H1 (cell line): Measurements from ENCODE around the gene SLAMF1.

Source experiments
- CBX5 ChIP-seq: fragments of 300-800, 300-1000 bp; sonication (generic); IDR thresholded peaks from 2 replicates; pipeline ENCODE4 v1.7.1; 2016; ENCODE audit warnings: antibody characterized with exemption, low read length, low read depth
- CBX8 ChIP-seq: fragments of 300-800, 300-1000 bp; sonication (generic); IDR thresholded peaks from 2 replicates; pipeline ENCODE4 v1.7.1; 2016; ENCODE audit warnings: low read depth, low read length, borderline replicate concordance
- CTCF ChIP-seq, 3 experiments: IDR thresholded peaks; 1 replicate in 2 of 3; 2 replicates in 1 of 3; pipeline versions ENCODE4 v1.5.1 to v1.6.1; 2011; ENCODE audit warnings: low read length in 3 of 3, mild to moderate bottlenecking in 3 of 3, inconsistent platforms in 2 of 3, low read depth in 1 of 3, moderate library complexity in 1 of 3; ENCODE audit not compliant: insufficient read depth in 1 of 3; ENCODE audit errors: control extremely low read depth in 1 of 3
- POLR2A ChIP-seq, 2 experiments: IDR thresholded peaks; 1 replicate in 1 of 2; 2 replicates in 1 of 2; pipeline ENCODE4 v1.6.1; 2011; ENCODE audit warnings: low read depth in 2 of 2, low read length in 2 of 2, mild to moderate bottlenecking in 2 of 2; ENCODE audit errors: control extremely low read depth in 1 of 2
- RFX5 ChIP-seq: IDR thresholded peaks from 2 replicates; pipeline ENCODE4 v1.6.1; 2011; ENCODE audit warnings: low read depth, low read length, improper control_type of control experiment, borderline replicate concordance
- TBP ChIP-seq: IDR thresholded peaks from 2 replicates; pipeline ENCODE4 v1.6.1; 2011; ENCODE audit warnings: low read depth, low read length, improper control_type of control experiment
- USF2 ChIP-seq: IDR thresholded peaks from 2 replicates; pipeline ENCODE4 v1.6.1; 2011; ENCODE audit warnings: low read length, improper control_type of control experiment
- YY1 ChIP-seq: IDR thresholded peaks from 2 replicates; pipeline ENCODE4 v1.6.1; 2011; ENCODE audit warnings: low read depth, mild to moderate bottlenecking, low read length

- no peak for TF ChIP-seq POLR2A (IDR thresholded peaks at IDR 0.05; ENCODE audit: control extremely low read depth in 1 of 2, low read depth in 2 of 2, low read length in 2 of 2)
- no peak for TF ChIP-seq YY1
- no peak for TF ChIP-seq RFX5
- TF ChIP-seq CBX5: no peak
- no peak for TF ChIP-seq CTCF (IDR thresholded peaks at IDR 0.05; ENCODE audit: control extremely low read depth in 1 of 3, insufficient read depth in 1 of 3, low read depth in 1 of 3, low read length in 3 of 3)
- TF ChIP-seq TBP: no peak
- TF ChIP-seq USF2: no peak
- no peak for TF ChIP-seq CBX8
Measured at GRCh38 chr1:160638540-160638857, 8.3 kb downstream of the SLAMF1 start.
